Activated naive CD4-positive, alpha-beta T cell treated with anti-CD3 and anti-CD28 coated beads, Interleukin-2, amount 50 U/mL, for 72 hours (primary cell): ENCODE data around the gene LIN28B. TPM values are rescaled to one million over a fixed set of nuclear protein-coding genes. Genes with fewer than 3 reads are reported as not detected.

Source experiments
- ATAC-seq, 2 donors: fragments of 150-1000 bp; cut with Tn5 transposase; 2 replicates each; pipeline ENCODE4 v1.10.0; 2021; ENCODE audit warnings: mild to moderate bottlenecking in 2 of 2, moderate library complexity in 2 of 2
- DNase-seq, 2 donors: peaks; one replicate each; pipeline ENCODE4 v3.0.0; 2021 to 2022; ENCODE audit warnings: low spot score in 2 of 2
- H3K27ac Mint-ChIP-seq, 2 donors: one replicate each; pipeline ENCODE4 v1.8.0; 2022; ENCODE audit warnings: mild to moderate bottlenecking in 2 of 2, mixed read lengths in 2 of 2
- H3K36me3 Mint-ChIP-seq, 2 donors: one replicate each; pipeline ENCODE4 v1.8.0; 2022; ENCODE audit warnings: mixed read lengths in 2 of 2
- H3K9me3 Mint-ChIP-seq, 2 donors: one replicate each; pipeline ENCODE4 v1.8.0; 2022; ENCODE audit warnings: mixed read lengths in 2 of 2
- total RNA-seq, 2 donors: library from RNA; stranded (reverse); gene quantifications; one replicate each; pipeline ENCODE4 v1.2.3, GENCODE V29; 2022

Gene LIN28B
- total RNA-seq, 2 donors from 2014 or later: not detected

DNA sequence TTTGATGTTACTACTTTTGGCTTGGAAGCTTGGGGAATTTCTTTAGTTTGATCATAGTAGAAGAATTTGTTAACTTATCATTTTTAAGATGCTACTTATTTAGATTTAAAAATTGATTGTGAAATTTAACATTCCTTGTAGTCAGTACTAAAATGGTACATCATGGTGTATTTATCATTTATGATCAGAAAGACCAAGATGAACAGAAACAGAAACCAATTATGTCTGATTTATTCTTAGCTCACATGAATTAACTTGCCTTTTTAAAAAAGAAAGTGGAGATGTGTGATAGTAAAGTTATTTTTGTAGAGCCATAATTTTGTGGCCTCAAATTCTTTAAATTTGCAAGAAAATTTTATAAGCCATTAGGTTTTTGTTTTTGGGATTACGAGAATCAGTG lies 77.6 kb downstream of the LIN28B start:
- DNase-seq (no peak), ATAC-seq (no peak)
- Mint-ChIP-seq H3K9me3 (no peaks in the 10 kb centered on the region), H3K27ac (no peak overlapping the region), H3K36me3 (no peaks in the 10 kb centered on the region)

DNA sequence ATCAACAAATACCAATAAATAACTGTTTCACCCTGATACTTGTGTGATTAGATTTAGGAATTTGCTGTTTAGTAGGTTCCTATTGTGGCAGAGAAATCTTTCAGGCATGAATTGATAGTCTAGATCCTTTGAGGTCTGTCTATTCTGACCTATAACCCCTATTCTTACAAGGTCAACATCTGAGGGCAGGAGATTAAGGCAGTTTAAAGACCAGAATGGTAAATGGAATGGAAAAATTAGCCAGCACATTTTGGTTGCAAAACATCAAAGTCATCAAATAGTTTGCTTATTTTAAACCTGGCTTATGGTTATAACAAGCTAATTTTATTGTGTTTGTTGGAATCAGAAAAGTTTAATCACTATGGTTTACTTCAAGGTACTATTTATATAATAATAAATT lies 78.4 kb downstream of the LIN28B start:
- Mint-ChIP-seq H3K9me3 (no peaks in the 10 kb centered on the region), H3K36me3 (no peaks in the 10 kb centered on the region), H3K27ac (no peak overlapping the region)
- DNase-seq (no peak), ATAC-seq (no peak)

DNA sequence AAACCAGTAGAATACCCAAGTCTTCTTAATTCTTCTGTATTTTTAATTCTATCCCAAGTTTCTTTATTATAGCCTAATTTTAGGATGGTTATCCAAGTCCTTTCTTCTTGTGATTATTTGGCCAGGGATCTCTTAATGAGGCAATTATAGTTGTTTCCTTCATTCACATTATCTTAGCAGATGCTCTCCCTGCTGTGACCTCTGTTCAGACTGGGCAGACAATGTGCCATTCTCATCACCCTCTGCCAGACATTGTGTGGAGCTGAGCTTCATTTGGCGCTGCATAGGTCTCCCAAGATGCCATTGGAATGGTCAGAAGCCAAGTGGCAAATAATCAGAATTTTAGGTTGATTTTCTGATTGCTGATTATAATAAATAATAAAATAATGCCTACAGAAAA lies 79.4 kb downstream of the LIN28B start:
- Mint-ChIP-seq H3K9me3 (no peaks in the 10 kb centered on the region), H3K27ac (no peak overlapping the region), H3K36me3 (no peaks in the 10 kb centered on the region)
- ATAC-seq (no peak), DNase-seq (no peak)

DNA sequence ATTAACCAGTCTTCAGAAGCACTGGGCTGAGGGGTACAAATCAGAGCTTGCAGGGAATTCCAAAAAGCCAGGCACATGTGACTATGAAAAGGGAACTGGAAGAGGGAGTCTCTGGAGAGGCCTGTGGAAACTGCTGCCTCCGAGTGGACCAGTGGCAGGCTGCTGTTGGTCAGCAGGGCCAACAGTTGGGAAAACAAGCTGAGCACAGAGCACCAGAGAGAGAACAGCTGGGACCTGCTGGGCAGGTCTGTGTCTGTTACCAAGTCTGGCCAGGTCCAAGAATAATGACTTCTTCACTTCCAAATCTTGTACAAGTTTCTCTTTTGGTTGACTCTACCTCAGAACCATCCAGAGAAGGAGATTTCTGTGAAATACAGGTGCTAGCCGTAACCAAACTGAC lies 81.4 kb downstream of the LIN28B start:
- no peak for DNase-seq
- Mint-ChIP-seq H3K9me3 (no peaks in the 10 kb centered on the region), H3K27ac (no peak overlapping the region), H3K36me3 (no peaks in the 10 kb centered on the region)
- ATAC-seq: no peak

DNA sequence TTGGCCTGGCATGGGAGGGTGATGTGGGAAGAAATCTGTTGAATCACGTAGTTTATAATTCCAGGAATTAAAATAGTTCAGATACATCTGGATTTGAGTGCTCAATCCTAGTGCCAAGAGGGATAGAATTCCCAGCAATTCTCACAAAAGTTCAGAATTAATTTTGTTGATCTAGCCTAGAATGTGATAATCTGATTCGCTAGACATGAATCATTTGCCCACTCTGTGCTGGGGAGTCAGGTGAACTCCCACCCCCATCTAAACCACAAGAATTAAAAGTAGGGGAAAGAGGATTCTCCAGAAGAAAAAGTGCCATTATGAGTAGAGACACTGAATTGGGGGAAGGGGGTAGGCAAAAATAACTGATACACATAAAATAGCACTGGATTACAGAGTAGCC lies 85.0 kb downstream of the LIN28B start:
- Mint-ChIP-seq H3K9me3 (no peaks in the 10 kb centered on the region), H3K27ac (no peak overlapping the region), H3K36me3 (no peaks in the 10 kb centered on the region)
- no peak for ATAC-seq
- DNase-seq: no peak

DNA sequence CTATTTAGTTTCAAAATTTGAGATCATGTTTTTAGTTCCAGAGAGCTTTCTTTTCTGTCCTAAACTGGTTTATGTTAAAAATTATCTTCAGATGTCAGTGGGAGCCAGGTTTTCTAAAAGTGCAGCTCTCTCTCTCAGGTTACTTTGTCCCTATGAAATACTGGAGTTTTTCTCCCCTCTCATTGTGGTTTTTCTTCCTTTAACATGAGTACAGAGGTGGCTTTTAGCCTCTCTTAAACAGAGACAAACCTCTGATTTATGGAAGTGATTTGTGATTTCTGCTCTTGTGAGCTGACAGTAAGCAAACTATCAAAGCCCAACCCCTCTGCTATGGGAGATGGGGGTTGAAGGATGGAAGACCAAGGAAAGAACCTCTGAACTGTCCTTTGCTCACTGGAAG lies 85.7 kb downstream of the LIN28B start:
- Mint-ChIP-seq H3K36me3 (no peaks in the 10 kb centered on the region), H3K27ac (no peak overlapping the region), H3K9me3 (no peaks in the 10 kb centered on the region)
- no peak for DNase-seq
- no peak for ATAC-seq

DNA sequence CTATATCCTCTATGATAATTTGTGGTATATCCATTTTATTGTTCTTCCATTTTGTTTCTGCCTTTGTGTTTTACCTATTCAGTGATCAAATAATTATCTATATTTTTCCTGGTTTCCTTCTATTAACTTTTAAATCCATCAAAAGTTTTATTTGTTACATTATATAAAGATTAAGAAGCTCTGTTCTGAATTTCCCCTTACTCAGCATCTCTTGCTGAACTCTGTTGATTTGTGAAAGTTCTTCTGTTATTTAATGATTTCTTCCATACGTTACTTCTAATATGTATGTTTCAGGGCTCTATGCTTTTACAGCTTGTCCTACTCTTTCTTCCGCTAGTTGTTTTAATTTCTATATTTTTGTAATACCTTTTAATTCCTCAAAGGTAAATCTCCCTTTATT lies 87.1 kb downstream of the LIN28B start:
- Mint-ChIP-seq H3K9me3 (no peaks in the 10 kb centered on the region), H3K36me3 (no peaks in the 10 kb centered on the region)
- ATAC-seq: no peak

DNA sequence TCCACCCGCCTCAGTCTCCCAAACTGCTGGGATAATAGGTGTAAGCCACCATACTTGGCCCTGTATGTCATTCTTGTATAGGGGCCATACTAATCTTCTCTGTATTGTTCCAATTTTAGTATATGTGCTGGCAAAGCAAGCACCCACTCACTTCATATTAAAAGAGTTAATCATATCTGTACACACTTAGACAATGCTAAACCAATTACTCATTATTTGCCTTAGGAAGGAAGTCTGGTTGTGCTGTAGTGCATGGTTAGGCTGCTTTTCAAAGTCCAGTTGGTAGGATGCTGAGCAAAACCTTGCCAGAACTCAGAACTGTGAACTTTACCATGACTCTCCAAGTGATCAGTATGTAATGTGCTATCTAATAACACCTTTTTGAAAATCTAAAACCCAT lies 88.6 kb downstream of the LIN28B start:
- DNase-seq (no peak), ATAC-seq (no peak)
- Mint-ChIP-seq H3K9me3 (no peaks in the 10 kb centered on the region), H3K27ac (no peak overlapping the region), H3K36me3 (no peaks in the 10 kb centered on the region)

More for the DNA sequence above, 87.1 kb downstream of the LIN28B start:
- DNase-seq: no peak
- H3K27ac Mint-ChIP-seq: no peak overlapping the region

DNA sequence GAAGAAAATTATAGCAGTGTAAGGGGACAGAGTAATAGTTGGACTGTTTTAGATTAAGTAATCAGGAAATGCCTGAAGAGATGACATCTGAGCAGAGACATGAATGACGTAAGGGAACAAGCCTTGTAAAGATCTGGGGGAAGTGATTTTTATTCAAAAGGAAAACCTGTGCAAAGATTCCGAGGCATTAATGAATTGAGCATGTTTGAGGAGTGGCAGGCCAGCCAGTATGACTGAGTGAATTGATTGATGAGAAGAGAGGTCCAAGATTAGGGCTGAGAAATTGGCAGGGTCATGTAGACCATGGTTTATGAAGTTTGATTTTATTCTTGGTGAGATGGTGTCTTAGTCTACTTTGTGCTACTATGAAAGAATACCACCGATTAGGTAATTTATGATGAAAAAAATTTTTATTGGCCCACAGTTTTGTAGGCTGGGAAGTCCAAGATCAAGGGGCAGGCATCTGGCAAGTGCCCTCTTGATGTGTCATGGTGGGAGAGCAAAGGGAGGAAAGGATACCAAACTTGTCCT lies 95.1 kb downstream of the LIN28B start:
- DNase-seq: no peak
- H3K27ac Mint-ChIP-seq: no peak overlapping the region
- H3K9me3 Mint-ChIP-seq: peaks cover 8 to 17% of the 10 kb centered on the region in 2 donors
- ATAC-seq: no peak
- H3K36me3 Mint-ChIP-seq: peaks cover 0 to 4% of the 10 kb centered on the region in 2 donors

DNA sequence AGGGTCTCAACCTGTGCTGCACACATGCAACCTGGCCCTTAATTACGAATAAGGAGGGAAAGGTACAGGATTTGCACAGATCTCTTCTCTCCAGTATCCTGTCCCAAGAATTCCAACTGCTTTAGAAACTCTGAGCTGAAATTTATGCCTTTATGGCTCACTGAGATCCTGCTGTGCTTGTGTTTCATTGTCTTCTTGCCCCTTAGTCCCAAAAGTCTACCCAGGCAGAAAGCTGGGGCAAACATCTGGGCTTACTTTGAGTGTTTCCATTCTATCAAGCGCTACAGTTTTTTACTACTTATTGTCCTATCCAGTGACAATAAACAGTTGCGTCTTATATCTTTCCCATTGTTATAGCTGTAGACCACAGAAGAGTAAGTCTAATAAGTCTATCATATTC lies 99.7 kb downstream of the LIN28B start:
- peaks cover 8 to 17% of the 10 kb centered on the region in 2 donors for H3K9me3 Mint-ChIP-seq
- H3K27ac Mint-ChIP-seq: no peak overlapping the region
- ATAC-seq (no peak), DNase-seq (no peak)
- peaks cover 0 to 4% of the 10 kb centered on the region in 2 donors for H3K36me3 Mint-ChIP-seq

DNA sequence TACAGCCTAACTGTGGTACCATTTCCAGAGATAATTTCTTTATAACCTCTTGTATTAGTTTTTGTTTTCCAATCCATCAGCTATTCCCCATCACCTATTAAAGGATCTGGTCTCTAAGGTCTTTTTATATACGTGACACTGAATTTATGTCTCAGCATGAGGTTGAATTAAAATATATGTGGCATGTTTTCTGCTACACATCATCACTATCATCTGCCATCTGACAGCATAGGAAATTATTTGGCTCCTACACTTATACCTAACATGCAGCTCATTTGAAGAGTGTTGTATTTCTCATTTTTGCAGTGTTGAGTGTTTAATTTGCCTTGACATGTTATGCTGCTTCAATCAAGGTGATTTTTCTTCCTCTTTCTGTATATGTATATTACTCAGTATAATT lies 100.3 kb downstream of the LIN28B start:
- H3K27ac Mint-ChIP-seq: no peak overlapping the region
- H3K36me3 Mint-ChIP-seq: peaks cover 0 to 4% of the 10 kb centered on the region in 2 donors
- peaks cover 8 to 17% of the 10 kb centered on the region in 2 donors for H3K9me3 Mint-ChIP-seq
- ATAC-seq (no peak), DNase-seq (no peak)

DNA sequence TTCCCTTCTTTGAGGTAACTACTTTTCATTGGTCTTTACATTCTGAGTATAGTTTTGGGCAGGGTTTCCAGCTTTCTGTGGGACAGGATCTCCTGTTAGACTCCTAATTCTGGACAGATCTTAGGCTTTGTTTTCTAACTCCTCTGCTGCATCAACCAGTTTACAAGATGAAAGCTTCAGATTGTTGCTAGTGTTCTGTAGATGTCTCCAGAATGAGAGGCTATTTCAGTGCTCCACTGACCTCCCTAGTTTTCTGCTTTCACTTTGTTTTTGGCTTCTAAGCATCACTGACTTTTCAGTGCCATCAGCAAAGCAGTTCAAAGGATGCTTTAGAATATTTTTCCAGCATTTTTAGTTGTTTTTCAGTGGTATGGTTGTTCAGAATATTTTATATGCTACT lies 101.4 kb downstream of the LIN28B start:
- peaks cover 8 to 17% of the 10 kb centered on the region in 2 donors for H3K9me3 Mint-ChIP-seq
- H3K36me3 Mint-ChIP-seq: peaks cover 0 to 4% of the 10 kb centered on the region in 2 donors
- DNase-seq: no peak
- H3K27ac Mint-ChIP-seq: no peak overlapping the region
- ATAC-seq: no peak

DNA sequence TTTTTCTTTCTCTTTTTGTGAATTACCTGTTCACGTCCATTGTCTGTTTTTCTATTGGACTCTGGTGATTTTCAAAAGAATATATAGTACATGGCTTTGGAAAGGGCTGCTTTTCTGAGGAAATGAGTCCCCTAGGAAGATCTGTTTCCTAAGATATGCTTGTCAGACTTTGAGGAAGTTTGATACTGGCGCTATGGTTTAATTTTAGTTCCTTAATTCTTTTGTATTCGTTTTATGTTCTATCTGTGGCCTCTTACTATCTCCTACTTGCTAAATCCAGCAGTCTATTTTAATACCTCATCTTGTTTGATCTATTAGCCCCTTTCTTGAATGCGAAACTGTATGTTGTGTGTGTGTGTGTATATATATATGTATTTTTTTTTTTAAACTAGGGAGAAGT lies 101.9 kb downstream of the LIN28B start:
- ATAC-seq (no peak), DNase-seq (no peak)
- H3K36me3 Mint-ChIP-seq: peaks cover 0 to 4% of the 10 kb centered on the region in 2 donors
- H3K9me3 Mint-ChIP-seq: peaks cover 8 to 17% of the 10 kb centered on the region in 2 donors
- no peak overlapping the region for H3K27ac Mint-ChIP-seq

DNA sequence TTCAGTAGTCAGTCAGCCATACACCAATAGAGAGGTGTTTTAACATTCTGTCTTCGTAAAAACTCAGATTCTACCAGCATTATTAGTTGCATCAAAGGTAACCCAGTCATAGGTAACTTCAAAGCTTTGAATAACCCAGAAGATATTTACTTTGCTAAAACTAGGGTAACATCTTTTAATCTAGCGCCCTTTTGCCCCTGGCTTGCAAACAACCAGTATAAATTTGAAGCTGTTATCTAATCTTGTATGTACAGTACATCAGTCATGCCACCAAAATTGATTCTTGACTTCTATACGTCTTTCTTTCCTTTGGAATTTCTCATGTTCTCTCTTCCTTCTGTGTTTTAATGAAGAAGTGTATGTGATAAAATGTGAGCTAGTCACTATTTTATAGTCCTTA lies 109.3 kb downstream of the LIN28B start:
- DNase-seq: no peak
- Mint-ChIP-seq H3K36me3 (no peaks in the 10 kb centered on the region), H3K9me3 (no peaks in the 10 kb centered on the region), H3K27ac (no peak overlapping the region)
- ATAC-seq: no peak

DNA sequence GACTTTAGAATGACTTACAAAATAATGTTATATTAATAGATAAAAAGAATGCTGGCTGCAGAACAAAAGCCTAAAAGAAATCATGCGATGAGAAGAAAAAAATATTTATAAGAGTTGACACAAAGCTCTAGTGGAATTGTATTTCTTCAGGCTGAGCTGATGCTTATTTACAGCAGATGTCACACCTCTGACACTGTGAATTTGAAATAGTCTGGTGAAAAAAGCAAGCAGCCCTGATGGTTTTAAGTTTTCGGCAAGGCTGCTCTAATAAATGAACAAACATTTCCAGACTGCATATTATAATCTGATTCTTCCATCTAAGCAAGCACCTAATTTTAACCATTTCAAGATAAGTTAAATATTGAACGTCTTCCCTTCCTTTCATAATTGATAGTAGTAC lies 109.9 kb downstream of the LIN28B start:
- Mint-ChIP-seq H3K9me3 (no peaks in the 10 kb centered on the region), H3K27ac (no peak overlapping the region), H3K36me3 (no peaks in the 10 kb centered on the region)
- no peak for DNase-seq
- no peak for ATAC-seq

DNA sequence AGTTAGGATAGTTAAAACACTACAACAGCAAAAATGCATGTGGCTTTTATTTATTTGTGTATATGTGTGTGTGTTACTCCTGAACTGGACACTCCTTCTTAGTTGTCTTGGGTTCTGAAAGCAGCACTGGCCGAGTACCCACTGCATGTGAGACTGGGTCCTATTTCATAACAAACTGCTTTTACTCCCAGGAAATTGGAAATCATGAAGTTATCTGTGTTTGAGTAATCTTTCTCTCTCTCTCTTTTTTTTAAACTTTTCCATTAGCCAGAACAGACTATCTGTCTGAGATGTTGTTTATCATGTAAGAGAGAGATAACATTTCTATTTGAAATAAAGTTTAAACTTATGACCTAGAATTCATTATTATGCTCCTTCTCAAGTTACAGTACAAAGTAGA lies 110.4 kb downstream of the LIN28B start:
- Mint-ChIP-seq H3K27ac (no peak overlapping the region), H3K9me3 (no peaks in the 10 kb centered on the region), H3K36me3 (no peaks in the 10 kb centered on the region)
- ATAC-seq: no peak
- no peak for DNase-seq

DNA sequence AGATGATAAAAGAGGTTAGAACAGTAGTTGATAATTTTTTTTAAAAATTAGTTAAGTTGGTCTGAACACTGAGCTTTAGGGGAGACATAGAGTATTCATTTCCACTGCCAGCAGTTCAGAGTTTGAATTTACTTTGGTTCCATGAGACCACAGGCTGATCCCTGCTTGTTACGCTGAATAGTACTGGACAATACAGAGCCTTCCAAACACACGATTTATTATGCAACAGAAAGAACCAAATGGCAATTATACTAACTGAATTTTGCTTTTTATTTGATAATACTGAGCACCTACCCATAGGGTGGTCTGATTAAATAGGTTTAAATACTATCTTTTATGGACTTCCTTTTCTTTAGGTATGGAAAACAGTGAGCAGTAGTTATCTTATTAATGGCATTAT lies 111.5 kb downstream of the LIN28B start:
- H3K36me3 Mint-ChIP-seq: no peaks in the 10 kb centered on the region

DNA sequence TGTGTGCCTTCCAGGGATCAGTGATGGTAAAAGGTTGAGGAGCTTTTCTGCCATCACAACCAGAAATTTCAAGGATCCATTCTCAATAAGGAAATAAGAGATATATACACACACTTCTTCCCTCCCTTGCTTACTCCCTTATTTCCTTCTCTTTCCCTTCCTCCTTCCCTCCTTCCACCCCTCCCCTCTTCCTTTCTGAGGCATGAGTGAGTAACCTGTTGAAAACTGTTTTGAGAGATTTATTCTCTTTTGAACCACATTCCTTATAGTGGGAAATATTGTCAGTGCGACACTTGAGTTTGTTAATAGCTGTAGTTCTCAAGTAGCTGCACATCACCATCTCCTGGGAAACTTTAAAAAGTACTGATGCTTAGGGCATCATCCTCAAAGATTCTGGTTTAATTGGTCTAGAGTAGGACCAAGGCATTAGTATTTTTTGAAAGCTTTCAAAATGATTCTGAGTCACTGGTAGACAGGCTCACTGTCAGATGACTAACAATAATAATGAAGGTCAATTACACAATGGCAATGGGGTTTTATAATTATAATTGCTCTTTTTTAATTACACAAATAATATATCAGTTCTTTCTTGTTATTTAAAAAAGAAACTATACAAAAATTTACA lies 113.0 kb downstream of the LIN28B start:
- Mint-ChIP-seq H3K9me3 (no peaks in the 10 kb centered on the region), H3K27ac (no peak overlapping the region), H3K36me3 (no peaks in the 10 kb centered on the region)
- no peak for ATAC-seq
- DNase-seq: no peak

More for the DNA sequence above, 111.5 kb downstream of the LIN28B start:
- Mint-ChIP-seq H3K27ac (no peak overlapping the region), H3K9me3 (no peaks in the 10 kb centered on the region)
- DNase-seq: no peak
- ATAC-seq: no peak
